Measurements from ENCODE around the gene CHRNA4.

The CHRNA4 gene

DNA sequence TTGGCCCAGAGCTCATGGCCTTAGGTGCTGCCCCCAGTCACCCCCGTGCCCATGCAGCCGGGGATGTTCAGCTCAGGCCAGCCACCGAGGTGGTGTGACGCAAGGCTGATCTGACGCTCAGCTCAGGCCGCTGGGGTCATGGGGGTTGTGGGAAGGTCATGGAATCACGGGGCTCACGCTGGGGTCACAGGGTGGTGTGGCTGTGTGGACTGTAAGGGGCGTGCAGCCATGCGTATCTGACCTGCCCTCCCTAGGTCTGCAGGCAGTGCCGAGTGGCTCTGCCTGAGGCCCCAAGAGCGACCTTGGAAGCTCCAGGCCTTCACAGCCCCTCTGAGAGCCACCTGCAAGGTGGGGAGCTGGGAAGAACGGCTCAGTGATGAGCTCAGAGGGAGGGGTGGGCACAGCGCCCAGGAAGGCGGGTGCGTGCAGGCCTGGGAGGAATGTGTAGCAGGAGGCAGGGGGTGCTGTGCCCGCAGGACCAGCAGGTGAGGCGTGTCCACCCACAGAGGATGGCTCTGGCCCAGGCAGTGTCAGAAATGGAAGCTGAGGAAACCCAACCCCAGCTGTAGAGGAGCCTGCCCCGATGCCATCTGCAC is 27.8 kb downstream of the CHRNA4 start:
- no peak for DNase-seq (ENCODE audit: low read depth)

DNA sequence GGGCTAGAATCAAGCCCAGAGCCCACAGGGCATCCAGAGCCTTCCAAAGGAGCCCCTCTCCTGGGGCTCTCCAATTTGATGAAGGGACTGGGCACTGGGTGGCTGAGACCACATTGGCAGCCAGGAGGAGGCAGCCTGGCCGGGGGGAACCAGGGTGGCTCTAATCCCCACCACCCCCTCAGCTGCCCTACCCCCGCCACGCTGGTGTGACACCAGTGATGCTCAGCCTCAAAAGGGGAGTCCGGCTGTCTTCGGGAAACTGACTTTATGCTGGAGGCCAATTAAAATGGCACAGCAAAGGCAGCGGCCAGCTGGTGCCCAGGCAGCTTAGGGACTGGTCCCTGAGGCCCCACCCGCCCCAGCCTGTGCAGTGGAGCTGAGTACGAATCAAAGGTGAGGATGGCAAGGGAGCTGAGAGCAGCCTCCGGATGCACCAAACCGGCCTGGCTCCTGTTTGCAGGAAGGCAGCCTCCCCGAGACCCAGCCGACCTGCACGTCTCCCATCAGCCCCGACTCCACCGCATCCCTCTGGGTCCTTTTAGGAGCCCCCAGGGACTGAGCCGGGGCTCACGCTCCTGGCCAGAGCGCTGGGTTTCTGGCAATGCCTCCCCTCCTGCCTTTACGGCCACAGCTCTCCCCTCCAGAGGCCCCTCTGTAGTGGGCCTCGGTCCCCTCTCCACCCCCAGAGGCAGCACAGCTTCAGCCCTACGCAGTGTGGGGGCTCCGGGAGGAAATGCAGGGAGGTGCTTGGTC is 28.5 kb downstream of the CHRNA4 start:
- DNase-seq (ENCODE audit: low read depth), result no peak

DNA sequence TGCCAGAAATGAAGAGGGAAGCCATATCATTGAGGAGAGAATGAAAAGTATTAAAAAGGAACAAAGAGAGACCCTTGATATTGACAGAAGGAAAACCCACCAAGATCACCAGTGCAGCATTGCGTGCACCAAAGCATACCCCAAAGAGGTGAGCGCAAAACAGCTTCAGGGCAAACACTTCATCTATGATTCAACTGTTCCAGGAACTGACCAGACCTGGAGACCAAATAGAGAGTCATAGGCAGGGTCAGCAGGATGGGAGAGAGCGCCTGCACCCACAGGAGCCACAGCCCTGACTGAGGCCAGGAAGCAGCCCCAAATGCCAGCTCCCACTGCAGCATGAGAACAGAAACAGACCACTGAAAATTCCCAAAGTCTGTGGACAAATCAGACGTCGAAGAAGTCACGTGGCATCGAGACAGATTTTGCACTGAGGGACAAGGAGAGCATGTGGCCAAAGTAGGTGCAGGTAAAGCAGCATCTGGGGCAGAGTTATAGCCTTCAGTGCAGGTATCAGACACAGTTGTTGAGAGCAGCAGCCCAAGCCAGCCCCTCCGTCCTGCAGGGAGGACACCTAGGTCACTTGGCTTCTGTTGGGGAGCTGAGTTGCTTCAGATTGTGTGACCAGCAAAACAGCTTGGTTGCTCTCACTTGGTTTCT is 29.3 kb downstream of the CHRNA4 start:
- DNase-seq (ENCODE audit: low read depth), result no peak

DNA sequence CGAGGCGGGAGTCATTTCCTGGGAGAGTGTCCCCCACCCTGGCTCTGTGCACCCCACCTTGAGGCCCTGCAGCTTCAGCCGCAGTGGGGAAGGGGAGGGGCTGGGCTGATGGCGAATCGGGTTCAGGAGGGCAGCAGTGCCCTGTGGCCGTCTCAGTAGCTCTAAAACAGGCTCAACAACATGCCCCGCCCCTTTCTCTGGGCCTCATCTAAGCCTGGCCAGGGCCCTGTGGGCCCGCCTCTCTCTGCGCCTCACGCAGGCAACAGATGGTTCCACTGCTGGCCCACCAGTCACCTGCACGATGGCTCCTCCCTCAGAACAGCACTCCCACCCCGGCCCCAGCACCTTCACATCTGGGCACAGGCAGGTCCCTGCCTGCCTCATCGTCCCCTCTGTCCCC is 30.2 kb downstream of the CHRNA4 start:
- DNase-seq (ENCODE audit: low read depth), result no peak

DNA sequence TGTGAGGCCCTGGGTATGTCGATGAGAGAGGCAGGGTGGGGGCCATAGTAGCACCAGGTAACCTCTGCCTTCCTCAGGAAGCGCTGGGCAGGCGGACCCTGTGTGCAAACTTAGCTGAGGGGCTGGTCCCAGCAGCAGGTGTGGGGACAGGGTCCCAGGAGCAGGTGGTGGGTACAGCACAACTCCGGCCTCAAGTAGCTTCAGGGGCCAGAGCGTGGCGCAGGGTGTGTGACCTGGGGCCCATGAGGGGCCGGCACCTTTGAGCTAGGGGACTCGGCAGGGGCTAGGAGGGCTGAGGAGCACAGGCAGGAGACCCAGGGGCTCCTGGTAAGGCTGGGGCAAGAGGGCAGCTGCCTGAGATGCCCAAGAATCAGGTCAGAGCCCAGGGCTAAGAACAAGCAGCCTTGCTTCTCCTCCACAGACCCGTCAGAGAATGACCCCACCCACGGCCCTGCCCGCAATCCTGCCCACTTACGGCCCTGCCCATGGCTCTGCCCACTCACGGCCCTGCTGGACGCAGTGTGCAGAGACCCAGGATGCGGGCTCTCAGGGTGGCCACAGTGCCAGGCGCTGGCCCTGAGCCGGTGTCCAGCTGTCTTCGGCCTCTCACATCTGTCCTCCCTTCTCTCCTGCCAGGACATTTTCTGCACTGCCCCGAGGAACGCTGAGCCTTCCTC is 30.9 kb downstream of the CHRNA4 start:
- DNase-seq (ENCODE audit: low read depth), result no peak

DNA sequence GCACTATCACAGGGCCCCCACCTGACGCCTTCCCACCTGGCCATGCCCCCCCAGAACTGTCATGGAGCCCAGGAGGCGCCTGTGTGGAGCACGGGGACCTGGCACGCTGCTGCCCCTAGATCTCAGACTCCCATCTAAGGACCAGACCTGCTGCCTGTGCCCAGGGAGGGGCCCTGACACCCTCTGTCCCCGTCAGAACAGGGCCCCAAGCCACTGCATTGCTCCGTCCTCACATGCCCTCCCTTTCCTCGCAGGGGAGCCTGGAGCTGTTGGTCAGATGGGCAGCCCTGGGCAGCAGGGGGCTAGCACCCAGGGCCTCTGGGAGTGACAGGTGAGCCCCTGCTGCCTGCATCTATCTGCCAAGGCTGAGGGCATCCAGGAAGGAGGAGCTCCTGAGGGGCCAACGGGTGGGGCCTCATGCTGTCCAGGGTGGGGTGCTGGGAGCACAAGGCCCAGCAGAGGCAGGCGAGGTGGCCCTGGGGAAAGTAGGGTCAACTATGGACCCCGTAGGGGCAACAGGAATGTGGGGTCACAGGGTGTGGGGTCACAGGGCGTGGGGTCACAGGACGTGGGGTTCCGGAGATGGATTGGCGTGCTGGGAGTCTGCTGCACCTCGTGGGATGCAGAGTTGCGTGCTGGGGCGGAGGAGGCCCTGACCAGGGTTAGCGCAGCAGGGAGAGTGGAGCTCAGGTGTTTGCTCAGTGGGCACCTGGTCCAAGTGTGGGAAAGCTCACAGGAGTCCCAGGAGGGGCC is 31.6 kb downstream of the CHRNA4 start:
- no peak for DNase-seq (ENCODE audit: low read depth)

DNA sequence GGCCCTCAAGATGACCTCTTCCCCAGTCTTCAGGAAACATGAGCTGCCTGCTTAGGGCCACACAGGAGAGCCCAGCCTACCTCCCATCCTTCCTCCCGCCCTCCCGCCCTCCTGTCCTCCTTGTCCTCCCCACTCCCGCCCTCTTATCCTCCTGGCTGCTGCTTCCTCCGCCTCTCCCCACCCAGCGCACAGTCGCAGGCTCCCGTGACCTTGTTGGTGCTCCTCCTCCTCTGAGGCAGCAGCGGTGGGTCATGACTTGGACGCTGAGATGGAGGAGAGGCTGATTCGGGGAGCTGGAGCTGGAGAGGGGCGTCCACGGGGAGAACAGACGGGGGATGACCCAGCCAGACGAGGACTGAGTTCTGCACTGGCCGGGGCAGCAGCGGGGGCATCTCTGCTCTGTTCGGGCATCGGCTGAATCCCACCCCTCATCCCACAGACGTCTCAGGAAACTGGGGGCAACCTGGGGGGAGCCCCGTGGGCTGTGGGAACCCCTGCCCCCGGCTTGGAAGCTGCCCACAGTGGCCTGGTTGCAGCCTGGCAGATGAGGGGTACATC is 32.4 kb downstream of the CHRNA4 start:
- no peak for DNase-seq (ENCODE audit: low read depth)

DNA sequence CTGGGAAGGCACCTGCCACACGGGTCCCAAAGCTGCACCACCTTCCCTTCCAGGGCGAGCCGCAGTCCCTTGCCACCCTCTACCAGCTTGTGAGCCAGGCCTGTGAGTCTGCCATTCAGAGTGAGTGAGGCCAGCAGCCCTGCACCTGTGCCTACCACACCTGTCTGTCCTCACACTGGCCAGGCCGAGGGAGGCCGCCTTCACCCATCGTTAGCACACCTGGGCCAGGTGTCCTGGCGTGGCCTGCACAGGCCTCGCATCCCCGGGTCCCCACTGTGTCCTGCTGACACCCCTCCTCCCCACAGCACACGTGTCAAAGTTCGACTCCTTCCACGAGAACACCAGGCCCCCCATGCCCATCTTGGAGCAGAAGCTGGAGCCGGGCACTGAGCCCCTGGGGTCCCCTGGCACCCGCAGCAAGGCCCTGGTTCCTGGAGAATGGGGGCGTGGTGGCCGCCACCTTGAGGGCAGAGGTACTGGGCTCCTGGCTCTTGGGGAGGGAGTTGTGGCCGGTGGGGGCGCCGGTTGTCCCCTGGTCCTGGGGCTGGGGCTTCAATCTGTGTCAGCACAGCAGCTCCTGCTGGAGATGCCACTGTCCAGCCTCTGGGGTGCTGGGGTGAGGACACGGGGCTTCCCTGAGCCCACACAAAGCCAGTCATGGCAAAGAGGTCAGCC is 33.0 kb downstream of the CHRNA4 start:
- DNase-seq (ENCODE audit: low read depth), result no peak

DNA sequence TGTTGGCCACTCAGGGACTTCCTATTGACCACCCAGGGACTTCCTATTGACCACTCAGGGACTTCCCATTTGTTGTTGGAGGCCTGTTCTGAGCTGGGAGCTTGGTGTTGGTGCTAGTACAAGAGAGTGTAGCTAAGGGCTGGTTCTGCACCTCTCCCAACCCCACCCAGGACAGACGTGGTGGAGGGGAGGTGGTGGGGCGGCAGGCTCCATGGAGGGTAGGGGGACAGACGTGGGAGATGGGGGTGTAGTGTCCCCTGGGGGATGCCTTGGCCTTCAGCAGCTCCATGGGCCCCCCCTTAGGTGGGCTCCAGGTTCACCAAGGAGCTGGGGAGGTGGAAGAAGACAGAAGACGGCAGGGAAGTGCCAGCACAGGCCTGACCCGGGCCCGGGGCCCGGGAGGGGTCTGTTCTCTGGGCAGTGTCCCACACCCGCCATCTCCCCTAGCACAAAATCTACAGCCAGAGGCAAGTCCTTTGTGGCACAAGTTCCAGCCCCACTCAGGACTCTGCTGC is 33.9 kb downstream of the CHRNA4 start:
- no peak for DNase-seq (ENCODE audit: low read depth)

DNA sequence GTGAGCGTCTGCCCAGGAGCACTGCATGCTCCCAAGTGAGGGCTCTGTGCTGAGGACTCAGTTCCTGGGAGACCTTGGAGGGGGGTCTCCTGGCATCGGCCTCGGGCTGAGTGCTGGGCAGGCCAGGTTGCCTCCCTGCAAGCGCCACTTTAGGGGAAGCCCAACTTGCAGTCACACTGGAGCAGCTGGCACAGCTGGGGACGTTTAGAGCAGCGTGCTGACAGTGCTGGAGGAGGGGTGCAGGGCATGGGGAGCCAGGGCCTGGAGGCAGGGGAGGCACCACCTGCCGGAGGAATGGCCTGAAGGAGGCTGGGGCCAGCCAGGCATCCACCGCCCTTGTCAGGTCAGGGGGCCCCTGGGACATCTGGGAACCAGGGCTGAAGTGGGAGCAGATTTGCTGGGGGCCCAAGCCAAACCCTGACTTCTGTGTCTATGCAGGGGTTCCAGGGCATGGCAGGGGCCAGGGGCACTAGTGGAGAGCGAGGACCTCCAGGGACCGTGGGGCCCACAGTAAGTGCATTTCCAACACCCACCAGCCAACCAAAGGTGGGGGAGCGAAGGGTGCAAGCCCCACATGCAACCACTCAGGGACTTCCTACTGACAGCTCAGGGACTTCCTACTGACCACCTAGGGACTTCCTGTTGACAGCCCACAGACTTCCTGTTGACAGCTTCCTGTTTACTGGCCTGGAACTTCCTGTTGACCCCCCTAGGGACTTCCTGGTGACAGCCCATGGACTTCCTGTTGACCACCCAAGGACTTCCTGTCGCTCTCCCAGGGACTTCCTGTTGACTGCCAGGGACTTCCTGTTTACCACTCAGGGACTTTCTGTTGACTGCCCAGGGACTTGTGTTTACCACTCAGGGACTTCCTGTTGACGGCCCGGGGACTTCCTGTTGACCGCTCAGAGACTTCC is 34.6 kb downstream of the CHRNA4 start:
- no peak for DNase-seq (ENCODE audit: low read depth)

DNA sequence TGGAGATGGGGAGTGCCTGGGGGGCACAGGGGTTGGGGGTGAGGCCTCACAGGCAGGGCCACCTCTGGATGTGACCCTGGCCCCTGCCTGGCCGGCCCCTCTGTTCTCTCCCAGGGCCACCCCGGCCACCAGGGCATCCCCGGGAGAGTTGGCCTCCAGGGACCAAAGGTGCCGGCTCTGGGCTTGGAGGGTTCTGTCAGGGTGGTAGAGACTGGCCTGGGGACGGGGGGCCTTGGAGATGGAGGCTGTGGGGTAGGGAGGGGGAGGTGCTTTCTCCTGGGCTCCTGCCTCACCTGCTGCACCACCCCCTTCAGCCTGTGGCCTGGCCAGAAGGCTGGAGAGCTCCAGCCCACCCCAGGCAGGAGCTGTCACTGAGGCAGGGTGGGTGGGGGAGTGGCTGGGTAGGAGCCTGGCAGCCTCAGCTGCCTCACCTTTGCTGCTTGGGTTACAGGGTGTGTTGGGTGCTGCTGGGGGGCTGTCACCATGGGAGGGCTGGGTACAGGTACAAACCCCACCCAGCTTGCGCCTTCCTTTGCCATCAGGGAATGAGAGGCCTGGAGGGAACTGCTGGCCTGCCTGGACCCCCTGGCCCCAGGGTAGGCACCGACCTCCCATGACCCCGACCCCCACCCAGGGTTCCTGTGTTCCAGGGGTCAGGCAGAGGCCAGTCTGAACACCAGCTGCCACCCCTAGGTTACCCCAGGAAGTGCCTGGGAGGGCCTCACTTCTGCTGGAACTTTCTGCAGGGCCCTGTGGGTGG is 35.4 kb downstream of the CHRNA4 start:
- no peak for DNase-seq (ENCODE audit: low read depth)

DNA sequence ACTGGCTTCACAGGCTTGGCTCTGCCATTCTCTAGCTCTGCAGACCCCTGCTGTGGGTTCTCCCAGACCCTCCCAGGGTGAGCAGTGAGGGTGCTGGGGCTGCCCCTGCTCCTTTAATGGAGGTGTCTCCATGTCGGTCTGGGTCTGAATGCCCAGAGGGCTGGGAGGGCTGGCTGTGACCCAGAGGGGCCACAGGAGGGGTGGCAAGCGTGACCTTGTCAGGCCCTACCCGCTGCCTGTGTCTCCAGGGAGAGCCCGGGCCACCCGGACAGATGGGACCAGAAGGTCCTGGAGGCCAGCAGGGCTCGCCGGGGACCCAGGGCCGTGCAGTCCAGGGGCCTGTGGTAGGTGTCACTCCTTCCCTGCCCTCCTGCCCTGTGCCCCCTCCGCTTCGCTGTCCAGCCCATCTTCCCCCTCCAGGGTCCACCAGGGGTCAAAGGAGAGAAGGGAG is 36.1 kb downstream of the CHRNA4 start:
- no peak for DNase-seq (ENCODE audit: low read depth)

DNA sequence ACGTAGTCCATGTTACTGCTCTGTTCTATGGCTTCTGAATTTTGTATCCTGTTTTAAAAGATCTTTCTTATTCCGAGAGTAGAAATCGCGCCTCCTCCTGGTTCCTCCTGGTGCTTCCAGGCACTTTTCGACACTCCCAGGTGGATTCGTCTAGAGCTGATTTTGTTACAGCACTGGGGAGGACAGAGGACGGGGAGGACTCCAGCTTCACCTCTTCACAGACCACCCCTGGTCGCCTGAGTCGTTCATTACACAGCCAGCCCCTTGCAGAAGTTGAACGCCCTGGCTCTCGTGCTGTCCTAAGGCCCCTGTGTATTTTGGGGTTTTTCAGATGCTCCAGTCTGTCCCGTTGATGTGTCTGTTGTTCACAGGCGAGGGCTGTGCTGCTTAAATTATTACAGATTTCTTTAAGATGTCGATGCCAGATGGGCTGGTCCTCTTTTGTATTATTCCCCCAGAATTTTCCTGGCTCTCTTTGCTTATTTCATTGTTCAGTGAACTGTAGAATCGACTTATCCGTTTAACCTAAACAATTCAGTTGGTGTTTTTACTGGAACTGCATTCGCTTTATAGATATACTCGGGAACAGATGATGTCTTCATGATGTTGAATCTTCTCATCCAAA is 37.7 kb downstream of the CHRNA4 start:
- DNase-seq (ENCODE audit: low read depth), result no peak

DNA sequence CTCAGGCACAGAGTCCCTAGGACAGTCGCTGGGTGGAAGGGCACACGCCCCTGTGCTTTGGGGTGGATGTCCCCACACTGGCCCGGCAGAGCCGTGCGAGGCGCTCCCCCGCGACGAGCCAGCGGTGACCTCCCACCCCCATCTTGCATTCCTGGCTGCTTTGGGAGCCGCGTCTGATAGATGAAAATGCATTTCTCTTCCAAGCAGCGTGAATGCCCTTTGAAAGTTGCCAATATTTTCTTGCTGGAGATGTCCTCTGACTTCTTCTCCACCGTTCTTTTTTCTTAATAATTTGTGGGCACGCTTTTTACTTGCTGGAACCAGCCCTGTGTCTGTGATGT is 38.2 kb downstream of the CHRNA4 start:
- no peak for DNase-seq (ENCODE audit: low read depth)

DNA sequence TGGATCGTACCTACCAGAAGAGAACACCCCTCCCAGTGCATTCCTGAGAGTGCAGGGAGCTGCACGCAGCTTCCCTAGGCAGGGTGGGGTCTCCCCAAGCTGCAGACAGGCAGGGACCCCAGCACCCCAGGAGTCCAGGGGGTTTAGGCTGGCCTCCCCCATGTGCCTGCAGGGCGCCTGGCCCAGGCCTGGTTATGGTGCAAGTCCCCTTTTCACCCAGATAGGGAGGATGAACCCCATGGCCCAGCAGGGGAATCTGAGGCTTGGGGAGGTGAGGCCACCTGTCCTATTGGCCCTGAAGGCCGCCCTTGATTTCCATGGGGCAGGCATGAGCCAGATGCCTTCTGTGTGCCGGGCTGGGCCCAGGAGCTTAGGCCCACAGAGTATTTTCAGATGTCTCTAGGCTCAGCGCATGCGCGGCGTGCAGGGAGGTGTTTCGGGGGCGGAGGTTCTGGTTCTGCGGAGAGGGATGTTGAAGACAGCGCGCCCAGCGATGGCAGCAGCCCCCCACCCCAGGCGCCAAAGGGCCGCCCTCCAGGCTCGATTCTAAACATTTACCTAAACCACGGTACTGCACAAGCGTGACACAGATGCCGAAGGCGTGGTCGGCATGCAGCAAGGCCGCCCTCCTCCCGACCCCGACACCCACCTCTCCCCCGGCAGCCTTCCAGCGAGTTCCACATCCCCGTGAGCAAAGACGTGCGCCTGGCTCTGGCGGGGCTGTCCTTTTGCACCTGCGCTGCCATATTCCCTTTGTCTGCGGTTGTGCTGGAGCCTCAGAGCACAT is 38.8 kb downstream of the CHRNA4 start:
- DNase-seq (ENCODE audit: low read depth), result no peak

DNA sequence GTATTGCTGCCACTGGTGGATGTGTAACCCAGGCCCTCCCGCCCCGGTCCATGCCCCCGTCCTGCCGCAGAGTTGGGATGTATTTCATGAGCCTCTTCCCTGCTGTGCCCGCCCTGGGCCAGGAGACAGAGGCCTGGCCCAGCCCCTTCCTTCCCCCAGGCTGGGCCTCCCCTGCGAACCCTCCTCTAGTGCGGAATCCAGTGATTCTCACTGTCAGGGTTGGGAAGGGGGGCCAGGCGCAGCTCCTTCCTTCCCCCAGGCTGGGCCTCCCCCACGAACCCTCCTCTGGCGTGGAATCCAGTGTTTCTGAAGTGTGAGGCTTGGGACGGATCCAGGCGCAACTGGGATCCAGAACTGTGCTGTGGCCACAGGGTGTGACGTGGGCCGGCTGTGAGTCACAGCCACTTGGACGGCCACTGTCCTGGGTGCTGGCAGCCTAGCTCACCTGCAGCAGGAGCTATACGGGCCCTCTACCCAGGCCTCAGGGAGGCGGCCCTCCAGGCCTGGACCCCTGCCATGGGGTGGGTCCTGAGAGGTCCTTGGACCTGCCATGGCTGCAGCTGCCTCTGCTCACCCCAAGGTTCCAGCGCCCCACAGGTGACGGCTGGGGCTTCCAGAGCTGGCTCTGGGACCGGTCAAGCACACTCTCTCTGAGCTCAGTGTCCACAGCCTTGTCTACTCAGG is 39.9 kb downstream of the CHRNA4 start:
- no peak for DNase-seq (ENCODE audit: low read depth)

DNA sequence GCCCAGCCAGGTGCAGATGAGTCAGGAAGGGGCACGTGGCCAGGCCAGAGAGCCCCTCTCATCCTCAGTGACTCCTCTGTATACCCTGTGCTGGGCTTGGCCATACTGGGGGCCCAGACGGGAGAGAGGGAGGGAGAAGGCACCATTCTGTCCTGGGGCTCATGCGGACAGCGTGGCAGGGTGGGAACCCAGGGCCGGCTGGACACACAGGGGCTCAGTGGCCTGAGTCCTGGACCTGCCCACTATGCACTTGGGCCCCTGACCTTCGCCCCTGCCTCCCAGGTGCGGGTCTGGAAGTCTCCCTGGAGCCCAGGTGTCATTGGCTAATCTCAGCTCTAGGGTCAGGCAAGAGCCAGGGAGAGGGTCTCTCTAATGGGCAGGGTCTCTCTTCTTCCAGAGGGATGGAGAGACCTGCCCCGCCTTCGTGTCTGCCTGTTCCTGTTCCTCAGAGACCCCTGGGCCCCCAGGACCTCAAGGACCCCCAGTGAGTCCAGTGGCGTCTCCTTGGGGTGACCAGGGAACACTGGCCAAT is 40.5 kb downstream of the CHRNA4 start:
- DNase-seq (ENCODE audit: low read depth), result no peak

All from activated T-cell treated with anti-CD3 and anti-CD28 coated beads for 1 hour (primary cell).